Panc1 (cell line): Measurements from ENCODE around the gene ZNF689. TPM values are rescaled to one million over a fixed set of nuclear protein-coding genes. Genes with fewer than 3 reads are reported as not detected.

Experiments
- ATAC-seq: fragments of 200-7000 bp; cut with Tn5 transposase; 2 replicates; pipeline ENCODE4 v1.9.1; 2020; ENCODE audit warnings: mild to moderate bottlenecking, moderate library complexity
- BruUV-seq: library from RNA; stranded (reverse); fragments of 400-500 nt; replicated peaks from 2 replicates; lab custom pipeline; 2021; lab: Mats Ljungman, UMichigan
- CTCF ChIA-PET: fragments of 300-600 bp; sonication (Branson Sonifier 250); formaldehyde crosslinking; loops from one replicate; lab custom pipeline; 2022; ENCODE audit warnings: antibody characterized with exemption; lab: Charles Lee
- POLR2A ChIA-PET: fragments of 300-600 bp; sonication (Branson Sonifier 250); formaldehyde crosslinking; loops from one replicate; lab custom pipeline; 2022; ENCODE audit warnings: antibody characterized with exemption; lab: Charles Lee
- DNase-seq: peaks from one replicate; pipeline ENCODE4 v3.0.0-alpha.2; 2010; ENCODE audit warnings: low read depth, low spot score
- H3K27ac ChIP-seq: 2 replicates; pipeline ENCODE4 v1.5.1; 2011; ENCODE audit warnings: mild to moderate bottlenecking, low read length, inconsistent platforms
- H3K27me3 ChIP-seq: fragments of 200-500 bp; sonication (Bioruptor generic); 2 replicates; pipeline ENCODE4 v1.6.0; 2014; ENCODE audit warnings: low read length, inconsistent platforms; ENCODE audit not compliant: control insufficient read depth, insufficient read depth
- H3K36me3 ChIP-seq: fragments of 200-500 bp; sonication (Bioruptor generic); 2 replicates; pipeline ENCODE4 v1.5.1; 2014; ENCODE audit warnings: inconsistent platforms, mild to moderate bottlenecking, low read length, moderate library complexity; ENCODE audit not compliant: control insufficient read depth, insufficient read depth
- H3K4me1 ChIP-seq: 2 replicates; pipeline ENCODE4 v1.5.1; 2011; ENCODE audit warnings: inconsistent platforms, mild to moderate bottlenecking, low read length, moderate library complexity; ENCODE audit not compliant: control insufficient read depth, insufficient read depth
- H3K4me3 ChIP-seq, 2 experiments: 2 replicates each; pipeline ENCODE4 v1.5.1; 2011 to 2012; ENCODE audit warnings: low read depth in 2 of 2, low read length in 2 of 2, mild to moderate bottlenecking in 2 of 2, inconsistent platforms in 1 of 2, moderate library complexity in 1 of 2
- H3K9me3 ChIP-seq: fragments of 200-500 bp; sonication (Bioruptor generic); 2 replicates; pipeline ENCODE4 v1.5.1; 2014; ENCODE audit warnings: low read depth, mild to moderate bottlenecking, inconsistent platforms, low read length, moderate library complexity; ENCODE audit not compliant: control insufficient read depth, insufficient read depth
- CTCF ChIP-seq: fragments of 450-650 bp; IDR thresholded peaks from 2 replicates; pipeline ENCODE4 v1.5.1; 2017; ENCODE audit warnings: mild to moderate bottlenecking
- POLR2AphosphoS5 ChIP-seq: IDR thresholded peaks from 2 replicates; pipeline ENCODE4 v1.6.1; 2012; ENCODE audit warnings: mild to moderate bottlenecking, low read depth, low read length, moderate library complexity
- REST ChIP-seq, 2 experiments: IDR thresholded peaks; 2 replicates each; pipeline ENCODE4 v1.6.1; 2011 to 2012; ENCODE audit warnings: low read depth in 2 of 2, control low read depth in 1 of 2, low read length in 1 of 2, mild to moderate bottlenecking in 1 of 2, moderate library complexity in 1 of 2; ENCODE audit not compliant: insufficient read depth in 1 of 2
- SIN3A ChIP-seq: IDR thresholded peaks from 2 replicates; pipeline ENCODE4 v1.6.1; 2012; ENCODE audit warnings: low read depth, mild to moderate bottlenecking, low read length, moderate library complexity, borderline replicate concordance; ENCODE audit not compliant: insufficient read depth
- TCF7L2 ChIP-seq: IDR thresholded peaks from 2 replicates; pipeline ENCODE4 v1.6.1; 2011; ENCODE audit warnings: mild to moderate bottlenecking, low read depth, low read length, inconsistent platforms
- in situ Hi-C: cut with HindIII; loops from 2 replicates; pipeline ENCODE4 v1.10.0; 2016; ENCODE audit warnings: low sequenced_read_pairs, low pct_unique_long_range_greater_than_20kb
- intact Hi-C: fragments of 100-400 bp; cut with micrococcal nuclease; formaldehyde crosslinking; loops from one replicate; pipeline ENCODE4 v1.10.0; 2022; ENCODE audit not compliant: unreplicated experiment
- total RNA-seq: library from RNA; stranded (reverse); gene quantifications from one replicate; pipeline ENCODE4 v1.2.1, GENCODE V29; 2021; ENCODE audit not compliant: unreplicated experiment

Gene ZNF689
- total RNA-seq, 1 experiment from 2014 or later, result 16.5 TPM

DNA sequence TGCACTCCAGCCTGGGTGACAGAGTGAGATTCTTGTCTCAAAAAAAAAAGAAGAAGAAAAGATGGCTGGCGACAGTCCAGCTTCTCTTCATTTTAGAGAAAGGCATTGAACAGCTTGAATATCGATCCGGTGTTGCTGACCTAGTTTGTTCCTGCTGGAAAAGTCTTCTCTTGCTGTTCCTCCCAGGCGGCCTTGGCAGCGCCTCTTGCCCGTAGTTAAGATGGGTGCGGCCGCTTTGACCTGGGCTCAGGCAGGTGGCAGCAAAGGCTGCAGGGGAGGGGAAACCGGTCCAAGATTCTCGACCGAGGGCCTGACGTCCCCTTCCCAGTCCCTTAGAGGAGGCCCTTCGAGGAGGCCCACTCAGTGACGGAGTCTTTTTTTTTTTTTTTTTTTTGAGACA, 48.2 kb downstream of the ZNF689 start:
- ChIA-PET CTCF (interaction anchor here (1.2 kb wide), 2 partner anchors 36 to 132 kb away, joined by 3 read pairs; partner anchors contain the start of gene DCTPP1), POLR2A (no interaction called here)
- intact Hi-C loops, result no loop called here
- no peaks in the 10 kb centered on the region for H3K9me3 ChIP-seq
- in situ Hi-C loops, result no loop called here
- DNase-seq (no peak), ATAC-seq (no peak)
- no peaks in the 10 kb centered on the region for H3K36me3 ChIP-seq
- H3K4me3 ChIP-seq, result peak overlapping the region in 1 of 2 experiments; percentile 72; a peak in 2 of 4 replicates
- peaks cover 7% of the 10 kb centered on the region; the same call in 1 of the 2 replicates for H3K4me1 ChIP-seq
- H3K27ac ChIP-seq, result peak overlapping the region; percentile 91
- BruUV-seq, result no TSS peak
- no peak for TF ChIP-seq REST (IDR thresholded peaks at IDR 0.05; ENCODE audit: insufficient read depth in 1 of 2, low read depth in 2 of 2, low read length in 1 of 2)
- no peak for TF ChIP-seq SIN3A
- no peak for TF ChIP-seq TCF7L2
- TF ChIP-seq POLR2AphosphoS5, result no peak
- TF ChIP-seq CTCF, result no peak
- no peaks in the 10 kb centered on the region for H3K27me3 ChIP-seq

DNA sequence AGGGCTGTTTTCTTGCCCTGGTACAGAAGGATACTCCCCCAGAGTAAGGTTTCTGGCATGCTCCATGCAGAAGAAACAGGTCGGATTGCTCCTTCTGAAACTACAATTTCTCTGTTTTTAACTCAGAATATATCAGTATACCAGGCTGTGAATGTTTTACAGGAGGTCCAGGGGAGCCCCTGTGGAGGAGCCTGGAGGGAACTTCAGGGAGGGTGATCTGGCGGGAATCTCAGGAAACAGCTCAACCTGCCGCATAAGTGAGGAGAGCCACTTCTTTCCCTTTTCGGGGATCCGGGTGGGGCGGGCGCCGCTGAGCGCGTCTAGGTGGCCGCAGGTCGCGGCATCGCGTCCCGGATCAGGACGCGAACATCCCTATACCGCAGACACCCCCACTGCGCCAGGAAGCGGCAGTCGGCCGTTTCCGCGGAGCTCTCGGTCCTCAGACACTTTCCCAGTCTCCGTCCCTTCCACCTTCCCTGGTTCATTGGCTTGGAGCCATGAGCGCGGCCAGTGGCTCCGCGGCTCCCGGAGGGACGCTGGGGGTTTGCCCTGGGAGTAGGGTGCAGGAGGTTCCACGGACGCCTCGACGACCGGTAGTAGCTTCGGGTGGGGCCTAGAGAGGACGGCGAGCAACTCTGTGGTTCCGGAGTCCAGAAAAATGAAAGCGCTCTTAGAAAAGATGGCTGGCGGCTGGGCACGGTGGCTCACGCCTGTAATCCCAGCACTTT, 48.9 kb downstream of the ZNF689 start:
- ATAC-seq, result peak; percentile 52
- Histone ChIP-seq H3K4me1 (peaks cover 9% of the 10 kb centered on the region; the same call in 1 of the 2 replicates), H3K9me3 (no peaks in the 10 kb centered on the region), H3K27me3 (no peaks in the 10 kb centered on the region), H3K4me3 (peak overlapping the region; percentile 47 to 72), H3K27ac (peak overlapping the region; percentile 91), H3K36me3 (no peaks in the 10 kb centered on the region)
- no peak for DNase-seq
- CTCF ChIA-PET, result interaction anchor here (0.5 to 1.2 kb wide), 4 partner anchors 25 to 131 kb away, joined by 3 to 6 read pairs (median 3); partner anchors contain the start of genes DCTPP1 and PRR14
- POLR2A ChIA-PET, result no interaction called here
- TF ChIP-seq CTCF (no peak), SIN3A (no peak), POLR2AphosphoS5 (no peak; the same call in 1 of the 2 replicates), TCF7L2 (no peak), REST (IDR thresholded peaks at IDR 0.05; ENCODE audit: insufficient read depth in 1 of 2, low read depth in 2 of 2, low read length in 1 of 2) (no peak)
- intact Hi-C loops (no loop called here), in situ Hi-C loops (no loop called here)
- BruUV-seq, result no TSS peak
